ENCODE results near the gene SPAG9.

DNA sequence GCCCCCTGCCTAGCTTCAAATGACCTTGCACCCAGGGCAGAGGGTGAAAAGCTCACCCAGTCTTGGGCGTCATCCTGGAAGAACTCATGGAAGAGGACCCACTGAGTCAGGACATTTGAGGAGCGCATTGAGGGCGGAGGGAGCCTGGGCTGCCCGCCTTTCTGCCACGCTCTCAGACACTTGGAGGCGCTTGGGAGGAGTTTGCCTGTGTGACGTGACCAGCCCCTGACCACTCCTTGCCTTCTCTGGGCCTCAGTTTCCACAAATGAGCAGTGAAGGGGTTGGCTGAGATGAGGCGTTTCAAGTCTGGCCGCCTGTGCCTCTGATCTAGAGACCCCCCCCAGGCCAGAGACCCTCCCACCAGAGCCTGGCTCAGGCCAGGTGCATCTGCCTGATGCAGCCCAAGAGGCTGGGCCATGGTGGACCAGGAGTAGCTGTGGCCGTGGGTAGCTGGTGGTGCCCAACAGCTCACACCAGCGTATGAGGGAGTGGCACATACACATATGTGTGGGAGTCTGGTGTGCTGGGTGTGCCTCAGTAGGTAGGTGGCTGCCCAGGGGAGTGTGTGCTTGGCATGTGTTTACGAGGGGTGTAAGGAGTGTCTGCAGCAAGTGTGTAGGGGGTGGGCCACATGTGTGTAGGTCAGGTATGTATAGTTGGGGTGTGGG lies 174.3 kb downstream of the SPAG9 start:
- TF ChIP-seq, protein P1, sequence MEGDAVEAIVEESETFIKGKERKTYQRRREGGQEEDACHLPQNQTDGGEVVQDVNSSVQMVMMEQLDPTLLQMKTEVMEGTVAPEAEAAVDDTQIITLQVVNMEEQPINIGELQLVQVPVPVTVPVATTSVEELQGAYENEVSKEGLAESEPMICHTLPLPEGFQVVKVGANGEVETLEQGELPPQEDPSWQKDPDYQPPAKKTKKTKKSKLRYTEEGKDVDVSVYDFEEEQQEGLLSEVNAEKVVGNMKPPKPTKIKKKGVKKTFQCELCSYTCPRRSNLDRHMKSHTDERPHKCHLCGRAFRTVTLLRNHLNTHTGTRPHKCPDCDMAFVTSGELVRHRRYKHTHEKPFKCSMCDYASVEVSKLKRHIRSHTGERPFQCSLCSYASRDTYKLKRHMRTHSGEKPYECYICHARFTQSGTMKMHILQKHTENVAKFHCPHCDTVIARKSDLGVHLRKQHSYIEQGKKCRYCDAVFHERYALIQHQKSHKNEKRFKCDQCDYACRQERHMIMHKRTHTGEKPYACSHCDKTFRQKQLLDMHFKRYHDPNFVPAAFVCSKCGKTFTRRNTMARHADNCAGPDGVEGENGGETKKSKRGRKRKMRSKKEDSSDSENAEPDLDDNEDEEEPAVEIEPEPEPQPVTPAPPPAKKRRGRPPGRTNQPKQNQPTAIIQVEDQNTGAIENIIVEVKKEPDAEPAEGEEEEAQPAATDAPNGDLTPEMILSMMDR (IDR thresholded peaks at IDR 0.05; ENCODE audit: low read length): no peak
- TF ChIP-seq EZH2 (optimal IDR thresholded peaks at IDR 0.05; ENCODE audit: low read depth, low read length) (no peak), EZH2phosphoT487 (IDR thresholded peaks at IDR 0.05; ENCODE audit: low read length) (no peak)

Data from MM.1S (cell line).